ENCODE data around the gene PDCD6IP.

PDCD6IP gene

GRCh38 chr3:33895658-33896057 lies 97.2 kb downstream of the PDCD6IP start:
- DNase-seq (ENCODE audit: low read depth in 2 of 2), result no peak

DNA sequence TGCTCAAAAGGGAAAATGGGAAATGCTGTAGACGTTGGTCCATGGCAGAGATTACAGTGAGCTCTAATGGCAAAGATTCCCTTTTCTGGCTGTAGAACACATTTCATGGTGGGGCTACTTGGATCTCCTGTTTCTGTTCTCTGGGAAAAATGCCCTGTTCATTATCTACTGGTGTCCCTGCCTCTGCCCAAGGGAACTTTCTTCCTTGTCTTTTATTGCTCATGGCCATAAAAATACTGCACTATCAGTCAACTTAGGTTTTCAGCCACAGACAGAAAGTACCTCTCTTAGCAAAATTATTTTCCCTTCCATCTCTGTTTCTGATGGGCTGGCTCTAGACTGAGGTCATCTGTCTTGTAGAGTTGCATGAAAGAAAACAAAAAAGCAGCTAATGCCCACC lies 98.9 kb downstream of the PDCD6IP start:
- no peak for DNase-seq (ENCODE audit: low read depth in 2 of 2)

DNA sequence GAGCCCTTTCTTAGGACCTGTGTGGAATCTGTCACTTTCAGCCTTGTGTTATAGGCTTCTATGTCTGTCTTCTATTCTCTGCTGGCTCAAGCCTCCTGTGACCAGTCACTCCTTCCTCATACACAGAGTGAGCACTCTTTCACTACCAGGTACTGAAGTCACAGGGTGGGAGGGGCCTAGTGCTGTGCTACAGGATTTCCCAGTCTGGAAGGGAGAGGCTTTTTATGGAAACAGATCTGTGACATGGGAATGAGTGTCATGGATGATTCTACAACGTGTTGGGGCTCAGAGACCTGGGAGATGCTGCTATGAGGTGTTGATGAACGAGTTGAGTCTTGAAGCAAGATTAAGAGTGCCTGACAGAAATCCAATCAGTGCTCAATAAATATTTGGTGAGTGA lies 100.5 kb downstream of the PDCD6IP start:
- no peak for DNase-seq (ENCODE audit: low read depth in 2 of 2)

- DNase-seq (ENCODE audit: low read depth in 2 of 2), result no peak
Measured at GRCh38 chr3:33900440-33900808, 102.0 kb downstream of the PDCD6IP start.

GRCh38 chr3:33900809-33901505 lies 102.5 kb downstream of the PDCD6IP start:
- DNase-seq (ENCODE audit: low read depth in 2 of 2), result no peak

DNA sequence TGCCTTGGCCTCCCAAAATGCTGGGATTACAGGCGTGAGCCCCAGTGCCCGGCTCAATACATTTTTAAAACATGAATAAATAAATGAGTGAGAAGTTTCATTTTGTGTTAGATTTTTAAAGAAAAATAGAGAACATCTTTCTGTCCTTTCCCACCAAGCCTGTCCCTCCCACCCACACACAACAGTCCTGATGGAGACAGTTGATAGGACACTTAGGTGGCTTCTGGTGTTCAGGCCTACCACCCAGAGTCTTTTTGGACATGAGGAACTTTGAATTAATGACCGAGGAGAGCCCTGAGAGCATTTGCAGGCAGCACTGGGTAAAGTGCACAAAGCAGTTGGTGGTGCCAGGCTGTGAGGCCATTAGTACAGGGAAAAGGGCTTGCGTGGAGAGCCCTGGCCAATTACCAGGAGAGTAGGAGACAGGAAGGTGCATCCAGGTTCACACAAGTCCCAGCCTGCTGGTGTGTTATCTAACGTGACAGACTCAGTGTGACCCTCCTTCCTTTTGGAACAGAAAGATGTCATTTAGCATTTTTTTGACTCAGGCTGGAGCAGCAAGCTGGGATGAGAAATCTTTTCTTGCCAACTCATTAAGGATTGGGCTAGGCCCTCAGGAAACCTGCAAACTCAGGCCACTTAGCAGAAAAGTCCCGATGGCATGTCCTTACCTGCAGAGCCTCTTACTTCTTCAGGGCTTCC lies 103.6 kb downstream of the PDCD6IP start:
- DNase-seq (ENCODE audit: low read depth in 2 of 2), result no peak

DNA sequence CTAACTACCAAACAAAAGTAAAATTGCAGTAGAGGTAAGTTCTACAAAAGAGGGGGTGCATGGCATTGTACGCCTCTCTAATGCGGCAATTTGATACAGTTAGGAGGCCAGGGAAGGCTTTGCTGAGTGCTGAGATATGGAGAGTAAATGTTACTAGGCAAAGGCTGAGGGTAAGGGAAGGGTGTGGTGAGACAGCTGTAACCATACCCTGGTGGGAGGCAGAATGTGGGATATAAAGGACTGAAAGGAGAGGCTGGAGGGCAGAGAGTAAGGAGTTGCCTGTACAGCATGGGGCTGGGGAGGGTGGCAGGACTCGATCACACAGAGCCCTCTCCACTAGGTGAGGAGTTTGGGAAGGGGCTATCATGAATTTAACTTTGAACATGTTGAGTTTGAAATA lies 106.3 kb downstream of the PDCD6IP start:
- no peak for DNase-seq (ENCODE audit: low read depth in 2 of 2)

GRCh38 chr3:33908250-33908851 lies 109.9 kb downstream of the PDCD6IP start:
- no peak for DNase-seq (ENCODE audit: low read depth in 2 of 2)

- DNase-seq (ENCODE audit: low read depth in 2 of 2), result no peak
Measured at GRCh38 chr3:33909547-33909946, 111.1 kb downstream of the PDCD6IP start.

GRCh38 chr3:33910031-33910430 lies 111.6 kb downstream of the PDCD6IP start:
- DNase-seq (ENCODE audit: low read depth in 2 of 2), result no peak

GRCh38 chr3:33911525-33912322 lies 113.3 kb downstream of the PDCD6IP start:
- peak; percentile 46 to 47 for DNase-seq (ENCODE audit: low read depth in 2 of 2)

DNA sequence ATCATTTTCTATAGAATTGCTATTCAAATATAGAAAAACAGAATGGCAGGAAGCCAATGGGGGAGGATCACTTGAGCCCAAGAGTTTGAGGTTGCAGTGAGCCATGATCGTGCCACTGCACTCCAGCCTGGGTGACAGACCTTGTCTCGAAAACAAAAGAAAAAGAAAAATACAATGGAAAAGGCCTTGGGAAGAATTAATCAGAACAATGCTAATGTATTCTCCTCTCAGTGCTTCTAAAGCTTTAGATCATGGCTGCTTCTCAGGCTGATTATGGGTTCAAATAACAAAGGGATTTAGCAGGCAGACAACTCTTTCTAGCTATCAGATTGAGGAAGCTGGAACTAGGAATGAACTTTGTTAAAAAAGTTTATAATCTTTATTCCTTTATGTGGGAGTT lies 115.8 kb downstream of the PDCD6IP start:
- no peak for DNase-seq (ENCODE audit: low read depth in 2 of 2)

DNA sequence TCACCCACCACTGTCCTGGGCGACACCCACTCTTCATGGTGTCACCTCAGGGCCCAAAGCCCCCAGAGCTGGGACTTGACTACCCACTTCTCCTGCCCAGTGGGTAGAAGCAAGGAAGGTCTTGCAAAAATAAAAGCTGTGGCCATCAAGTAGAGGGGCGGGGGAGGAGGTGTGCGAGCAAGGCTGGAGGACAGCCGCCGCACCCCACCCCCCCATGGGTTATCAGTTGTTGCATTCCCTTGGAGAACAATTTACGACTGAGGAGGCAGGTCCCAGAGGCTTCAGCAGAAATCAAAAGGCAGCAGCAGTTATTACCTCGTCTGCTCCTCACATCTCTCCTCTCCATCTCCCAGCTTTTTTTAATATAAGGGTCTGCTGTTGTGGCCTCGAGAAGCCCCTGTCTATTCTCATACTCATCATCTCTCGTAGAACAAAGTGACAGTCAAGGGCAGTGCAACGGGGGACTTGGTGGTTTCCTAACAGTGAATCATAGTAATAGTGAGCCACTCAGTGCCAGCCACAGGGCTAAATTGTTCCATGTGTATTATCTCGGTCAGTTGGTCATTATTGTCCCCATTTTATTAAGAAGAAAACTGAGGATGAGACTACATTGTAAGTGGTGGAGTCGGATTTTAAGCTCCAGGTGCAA lies 116.4 kb downstream of the PDCD6IP start:
- DNase-seq (ENCODE audit: low read depth in 2 of 2), result no peak

DNA sequence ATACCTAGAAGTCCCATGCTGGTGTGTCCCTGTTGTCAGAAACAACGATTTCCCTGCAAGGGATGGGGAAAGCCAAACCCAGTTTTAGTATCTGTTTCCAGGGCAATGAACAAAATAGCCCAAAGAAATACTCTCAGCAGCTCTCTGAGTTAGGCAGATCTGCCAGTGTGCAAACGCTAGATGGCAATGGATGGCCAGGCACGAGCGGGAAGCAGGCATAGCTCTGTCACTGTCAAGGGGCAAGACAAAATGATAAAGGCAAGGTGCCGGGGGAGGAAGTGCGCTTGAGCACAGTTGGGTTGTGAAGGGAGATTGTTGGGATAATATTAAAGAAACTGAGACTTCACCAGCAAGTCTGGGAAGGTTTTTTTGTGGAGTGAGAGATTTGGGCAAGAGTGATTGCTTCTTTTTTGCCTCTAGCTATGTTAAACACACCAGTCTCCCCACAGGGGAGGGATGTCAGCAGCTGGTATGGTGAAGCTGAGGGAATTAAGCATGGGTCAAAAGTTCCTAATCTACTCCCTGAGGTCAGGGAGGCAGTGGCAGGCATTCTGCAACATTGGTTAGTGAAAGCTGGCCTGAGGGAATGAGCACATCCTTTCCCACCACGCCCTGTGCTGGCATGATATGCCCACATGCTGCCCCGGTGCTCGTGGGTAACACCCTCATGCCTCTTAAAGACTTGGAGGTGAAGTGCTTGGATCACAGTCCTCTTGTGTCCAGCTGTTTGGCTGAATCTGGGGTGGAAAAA lies 117.5 kb downstream of the PDCD6IP start:
- DNase-seq (ENCODE audit: low read depth in 2 of 2), result no peak

DNA sequence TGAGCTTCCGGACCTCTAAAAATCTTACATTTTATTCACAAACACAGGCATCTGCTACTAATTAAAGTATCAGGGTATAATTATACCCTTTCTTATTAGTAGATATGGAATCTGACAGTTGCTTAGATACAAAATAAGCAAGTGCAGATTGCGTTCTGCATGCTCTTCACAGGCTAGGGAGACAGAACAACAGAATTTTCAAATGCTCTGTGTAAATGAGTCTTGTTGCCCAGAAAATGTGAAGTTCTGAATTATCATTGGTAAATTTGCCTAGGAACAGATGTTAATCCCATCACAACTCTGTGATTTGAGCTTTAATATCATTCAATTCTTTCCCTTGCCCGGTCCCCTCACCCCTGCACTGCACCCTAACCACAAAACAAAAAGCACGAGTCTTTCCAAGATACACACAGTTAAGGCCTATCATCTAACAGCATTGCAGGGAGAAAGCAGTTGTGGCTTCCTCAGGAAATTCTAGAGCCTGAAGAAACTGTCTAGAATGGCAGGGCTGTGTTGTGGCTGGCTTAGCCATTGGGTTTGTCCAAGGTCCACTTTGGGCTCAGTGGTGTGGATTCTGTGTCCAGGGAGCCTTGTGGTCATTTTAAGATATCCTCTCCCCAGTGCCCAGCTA lies 119.8 kb downstream of the PDCD6IP start:
- no peak for DNase-seq (ENCODE audit: low read depth in 2 of 2)
